ENCODE data around the gene MAP10.

MAP10 gene

DNA sequence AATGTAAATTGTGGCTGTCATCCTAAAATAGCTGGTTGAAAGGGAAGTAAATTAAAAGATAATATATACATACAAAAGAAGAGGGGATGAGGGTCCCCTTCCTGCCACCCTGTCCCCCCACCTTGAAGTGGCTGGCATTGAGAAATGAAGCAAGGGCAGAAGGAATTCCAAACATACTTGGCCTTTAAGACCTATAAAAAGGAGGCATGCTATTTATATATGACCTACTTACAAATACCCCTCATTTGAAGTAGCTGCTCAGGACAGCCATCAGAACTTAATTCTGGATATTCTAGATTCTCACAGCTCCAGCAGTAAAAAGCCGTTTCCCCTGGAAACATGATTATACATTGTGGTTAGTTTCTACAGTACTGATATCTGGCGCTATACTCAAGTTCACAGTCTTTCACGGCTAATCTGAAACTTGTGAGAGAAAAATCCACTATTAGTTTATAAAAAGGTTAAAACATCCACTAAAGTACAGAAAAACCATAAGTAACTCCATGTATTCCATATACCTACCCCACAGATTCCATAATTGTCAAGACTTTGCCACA, 9.6 kb upstream of the MAP10 start:
- no peak for DNase-seq (ENCODE audit: low read depth in 2 of 2)

DNA sequence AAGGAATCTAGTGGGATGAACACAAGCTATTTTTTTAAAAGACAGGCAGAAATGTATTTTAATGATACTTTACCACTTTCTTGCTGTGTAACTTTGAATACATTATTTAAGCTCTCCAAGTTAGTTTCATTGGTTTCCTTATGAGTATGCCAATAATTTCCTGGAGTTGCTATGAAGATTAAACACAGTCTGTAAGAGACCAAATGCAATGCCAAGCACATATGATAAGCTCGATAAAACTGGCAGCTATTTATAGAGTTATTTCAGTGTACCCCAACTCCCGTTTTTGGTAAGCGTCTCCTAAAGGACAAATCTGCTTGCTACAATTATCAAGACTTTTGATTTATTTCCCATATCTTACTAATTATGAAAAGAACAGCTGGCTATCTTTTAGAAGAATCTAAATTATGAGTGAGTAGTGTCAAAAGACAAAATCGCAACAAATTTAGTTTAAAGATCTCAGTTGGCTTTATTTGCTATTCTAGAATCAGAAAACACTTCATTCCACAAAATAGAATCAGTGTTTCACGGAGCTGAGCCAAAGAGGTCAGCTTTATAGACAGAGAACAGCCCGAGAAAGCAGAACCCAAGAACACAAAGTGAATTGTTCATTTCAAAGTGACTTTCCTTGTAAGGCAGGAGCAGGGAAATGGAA, 7.2 kb upstream of the MAP10 start:
- DNase-seq (ENCODE audit: low read depth in 2 of 2) = no peak

DNA sequence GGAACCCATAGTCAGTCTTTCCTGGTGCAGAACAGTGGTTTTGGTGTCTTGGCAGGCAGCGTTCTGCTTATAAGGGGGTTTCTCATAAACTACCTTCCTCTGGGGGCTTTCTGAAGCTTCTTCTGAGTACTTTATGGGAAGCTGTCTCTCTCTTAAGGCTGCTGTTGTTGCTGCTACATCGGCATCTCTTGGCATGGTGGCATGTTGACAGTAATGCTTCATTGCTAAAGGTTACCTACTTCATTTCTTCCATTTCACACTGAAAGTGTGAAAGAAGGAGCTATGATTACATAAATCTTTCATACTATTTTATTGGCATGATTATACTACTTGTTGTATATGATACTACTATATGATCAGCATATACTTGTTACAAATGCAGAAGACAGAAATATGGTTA, 6.3 kb upstream of the MAP10 start:
- DNase-seq (ENCODE audit: low read depth in 2 of 2) = no peak

DNA sequence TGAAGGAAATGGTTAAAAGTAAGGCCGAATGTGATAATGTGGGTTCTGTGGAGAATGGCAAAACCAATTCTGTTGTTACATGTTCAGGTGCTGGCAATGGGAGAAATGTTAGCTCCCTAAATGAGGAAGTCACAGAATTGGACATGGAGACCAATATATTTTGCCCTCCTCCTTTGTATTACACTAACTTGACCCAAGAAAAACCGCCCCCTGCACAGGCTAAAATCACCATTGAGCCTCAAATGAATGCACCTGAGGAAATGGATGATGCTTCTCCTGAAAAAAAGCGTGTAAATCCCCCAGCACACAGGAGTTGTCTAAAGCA, 932 bp downstream of the MAP10 start:
- DNase-seq (ENCODE audit: low read depth in 2 of 2) = no peak

DNA sequence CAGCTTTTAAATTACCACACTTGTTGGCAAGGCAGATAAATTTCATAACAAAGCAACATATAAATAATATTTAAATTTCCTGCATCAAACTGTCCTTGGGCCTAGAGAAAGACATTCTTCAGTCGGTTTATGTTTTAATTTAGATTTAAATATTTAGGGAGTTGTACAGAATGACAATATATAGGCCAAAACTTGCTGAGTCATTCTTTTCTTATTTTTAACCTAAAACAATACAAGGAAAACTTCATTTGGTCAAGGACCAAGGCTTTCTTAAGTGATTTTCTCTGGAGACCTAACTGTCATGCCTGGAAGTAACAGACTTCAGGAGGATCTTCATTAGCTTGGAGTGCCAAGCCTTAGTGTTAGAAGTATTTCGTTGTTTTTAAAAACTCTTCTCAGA, 5.6 kb downstream of the MAP10 start:
- DNase-seq (ENCODE audit: low read depth in 2 of 2) = no peak

DNA sequence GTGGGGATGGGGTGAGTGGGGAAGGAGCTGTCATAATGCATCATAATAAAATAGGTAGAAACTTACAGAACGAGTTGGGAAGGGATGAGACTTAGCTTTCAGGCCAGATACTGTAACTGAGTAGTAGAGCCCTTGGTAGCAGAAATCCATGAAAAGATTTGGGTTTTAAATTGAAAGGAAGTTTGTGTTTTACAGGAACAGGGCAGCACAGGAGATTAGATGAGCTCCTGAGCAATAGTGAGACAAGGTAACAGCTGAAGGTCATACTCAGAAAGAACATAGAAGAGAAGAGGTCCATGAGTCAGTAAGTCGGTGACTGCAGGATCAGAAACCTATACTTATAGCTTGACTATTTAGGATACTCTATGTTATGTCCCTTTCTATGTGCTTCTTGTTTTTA, 7.3 kb downstream of the MAP10 start:
- DNase-seq (ENCODE audit: low read depth in 2 of 2) = no peak

DNA sequence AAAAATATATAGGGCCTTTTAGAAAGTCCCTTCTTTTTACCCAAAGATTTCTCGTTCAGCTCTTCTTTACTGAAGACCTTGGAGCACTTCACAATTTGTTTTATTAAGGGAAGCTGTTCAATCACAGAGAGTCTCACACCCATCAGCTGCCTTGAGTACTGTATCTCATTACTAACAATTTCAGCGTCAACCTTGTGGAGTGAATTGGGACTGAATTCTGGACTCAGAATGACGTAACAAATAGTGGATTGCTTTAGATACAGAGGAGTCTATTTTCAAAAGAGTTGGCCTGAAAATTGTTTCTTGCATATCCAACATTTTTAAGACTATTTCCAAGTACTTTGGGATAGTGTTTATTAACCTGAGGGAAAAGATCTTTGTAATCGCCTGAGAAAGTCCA, 7.9 kb downstream of the MAP10 start:
- DNase-seq (ENCODE audit: low read depth in 2 of 2) = no peak

DNA sequence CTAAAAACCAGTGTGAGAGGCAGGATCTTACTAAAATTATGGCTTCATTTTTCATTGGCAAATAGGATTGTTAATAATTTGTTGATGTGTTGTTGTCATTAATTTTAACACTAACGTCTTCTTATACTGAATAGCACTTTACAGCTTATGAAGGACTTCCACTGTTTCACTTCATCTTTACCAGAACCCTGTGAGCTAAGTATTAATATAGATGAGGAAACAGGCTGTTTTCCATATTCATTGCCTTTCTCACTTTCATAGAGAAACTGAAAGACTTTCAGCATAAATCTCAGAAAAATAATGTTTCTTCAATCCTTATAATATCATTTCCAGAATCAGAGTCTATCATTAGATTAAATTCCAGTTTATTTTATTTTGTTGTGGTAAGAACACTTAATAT, 8.5 kb downstream of the MAP10 start:
- DNase-seq (ENCODE audit: low read depth in 2 of 2) = no peak

DNA sequence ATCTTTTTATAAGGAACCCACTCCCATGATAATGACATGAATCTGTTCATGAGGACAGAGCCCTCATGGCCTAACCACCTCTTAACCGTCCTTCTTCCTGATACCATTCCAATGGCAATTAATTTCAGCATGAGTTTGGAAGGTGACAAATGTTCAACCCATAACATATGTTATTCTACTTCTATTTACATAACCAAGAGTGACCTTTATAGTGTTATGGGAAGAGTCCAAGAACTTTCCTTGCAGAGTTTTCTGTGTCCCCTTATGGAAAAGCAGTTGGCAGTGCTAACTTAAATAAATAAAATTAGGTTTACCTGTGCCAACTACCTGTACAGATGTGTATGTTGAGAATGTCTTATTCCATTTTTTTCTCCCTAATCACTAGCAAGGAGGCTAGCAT, 11.1 kb downstream of the MAP10 start:
- no peak for DNase-seq (ENCODE audit: low read depth in 2 of 2)

DNA sequence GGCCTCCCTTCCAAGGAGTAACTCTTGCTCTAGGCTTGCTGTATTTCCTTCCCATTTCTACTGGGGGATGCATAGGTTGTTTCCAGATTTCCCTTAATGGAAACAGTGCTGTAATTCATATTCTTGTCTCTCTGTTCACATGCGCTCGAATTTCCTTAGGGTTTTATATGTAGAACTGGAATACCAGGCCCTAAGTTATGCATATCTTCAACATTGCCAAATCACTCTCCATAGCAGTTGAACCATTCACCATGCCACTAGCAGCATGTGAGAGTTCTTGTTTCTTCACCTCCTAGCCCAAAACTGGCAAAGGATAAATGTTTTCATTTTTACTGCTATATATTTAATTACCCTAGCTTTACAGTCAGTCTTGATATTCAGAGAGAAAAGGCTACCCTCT, 12.8 kb downstream of the MAP10 start:
- no peak for DNase-seq (ENCODE audit: low read depth in 2 of 2)

DNA sequence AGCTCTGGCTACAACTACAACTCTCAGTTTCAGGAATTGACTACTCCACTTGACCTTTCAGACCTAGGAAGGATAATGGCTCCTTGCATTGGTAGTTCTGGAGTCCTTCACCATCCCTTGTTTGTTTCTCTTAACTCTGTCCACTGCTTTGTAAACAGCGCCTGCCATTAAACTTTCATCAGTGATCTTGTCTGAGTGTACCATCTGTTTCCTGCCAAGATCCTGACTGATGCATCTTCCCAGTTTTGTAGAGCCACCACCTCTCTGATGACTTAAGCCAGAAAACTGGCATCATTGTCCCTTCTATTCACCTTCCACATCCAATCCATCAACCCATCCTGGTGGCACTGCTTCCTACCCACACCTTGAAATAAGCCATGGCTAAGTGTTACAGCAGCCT, 15.2 kb downstream of the MAP10 start:
- no peak for DNase-seq (ENCODE audit: low read depth in 2 of 2)

DNA sequence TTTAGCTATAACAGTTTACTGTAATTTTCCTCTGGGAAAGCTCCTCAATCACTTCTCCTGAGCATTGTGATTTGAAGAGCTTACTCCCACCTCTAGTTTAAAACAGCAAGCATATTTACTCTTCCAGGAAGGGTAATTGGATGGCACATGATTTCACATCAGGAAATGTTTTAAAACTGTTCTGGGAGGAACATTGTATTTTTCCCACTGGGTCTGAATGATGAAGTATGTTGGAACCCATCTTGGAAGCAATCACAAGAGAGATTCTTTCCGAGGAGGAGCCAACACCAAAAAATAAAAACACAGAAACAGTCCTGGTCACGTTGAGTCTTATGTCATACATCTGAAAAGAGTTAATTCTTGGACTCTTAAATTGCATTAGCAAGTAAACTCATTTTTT, 17.3 kb downstream of the MAP10 start:
- DNase-seq (ENCODE audit: low read depth in 2 of 2) = no peak

DNA sequence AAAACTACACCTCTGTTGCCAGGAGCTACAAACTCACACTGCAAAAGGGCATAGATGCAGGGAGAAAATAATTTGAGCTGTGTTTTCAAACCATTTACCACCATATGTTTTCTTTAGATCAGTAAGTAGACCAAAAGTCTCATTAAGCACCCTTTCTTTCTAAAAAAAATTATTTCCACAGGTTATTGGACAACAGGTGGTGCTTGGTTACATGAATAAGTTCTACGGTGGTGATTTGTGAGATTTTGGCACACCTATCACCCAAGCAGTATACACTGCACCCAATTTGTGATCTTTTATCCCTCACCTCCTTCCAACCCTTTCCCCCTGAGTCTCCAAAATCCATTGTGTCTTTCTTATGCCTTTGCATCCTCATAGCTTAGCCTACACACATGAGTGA, 21.1 kb downstream of the MAP10 start:
- DNase-seq (ENCODE audit: low read depth in 2 of 2) = no peak

DNA sequence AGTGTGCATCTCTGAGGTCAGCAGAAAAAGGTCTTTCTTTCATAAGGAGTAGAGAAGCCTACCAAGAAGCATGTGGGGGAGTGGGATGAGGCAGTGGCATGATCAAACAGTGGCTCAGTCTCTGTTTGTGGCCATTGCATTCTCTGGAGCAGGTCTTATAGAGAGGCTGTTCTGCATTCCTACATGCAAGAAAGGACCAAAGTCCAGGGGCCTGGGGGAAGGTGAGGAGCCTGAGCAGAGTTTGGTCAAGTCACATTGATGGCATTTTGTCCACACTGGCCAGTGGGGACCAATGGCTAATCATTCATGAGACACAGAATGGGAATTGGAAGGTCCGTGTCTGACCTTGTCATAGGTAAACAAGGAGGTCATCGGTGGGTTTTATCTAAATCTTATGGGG, 25.4 kb downstream of the MAP10 start:
- DNase-seq (ENCODE audit: low read depth in 2 of 2) = no peak

DNA sequence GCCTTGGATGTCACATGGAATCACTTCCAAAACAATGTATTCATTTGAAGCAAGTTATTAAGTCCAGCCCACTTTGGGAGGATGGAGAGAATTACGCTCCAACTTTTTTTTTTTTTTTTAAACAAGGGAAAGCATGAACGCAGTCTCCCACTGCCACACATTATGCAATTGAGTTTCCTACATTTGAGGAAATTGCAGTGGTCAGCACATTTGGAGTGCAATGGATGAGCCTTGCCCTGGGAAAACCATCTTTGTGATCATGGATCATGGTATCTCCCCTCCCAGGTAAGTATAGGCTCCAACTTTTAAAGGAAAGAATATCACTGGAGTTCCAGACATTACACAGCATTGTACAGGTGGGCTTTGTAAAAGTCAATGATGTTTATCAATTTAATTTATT, 26.7 kb downstream of the MAP10 start:
- DNase-seq (ENCODE audit: low read depth in 2 of 2) = no peak

DNA sequence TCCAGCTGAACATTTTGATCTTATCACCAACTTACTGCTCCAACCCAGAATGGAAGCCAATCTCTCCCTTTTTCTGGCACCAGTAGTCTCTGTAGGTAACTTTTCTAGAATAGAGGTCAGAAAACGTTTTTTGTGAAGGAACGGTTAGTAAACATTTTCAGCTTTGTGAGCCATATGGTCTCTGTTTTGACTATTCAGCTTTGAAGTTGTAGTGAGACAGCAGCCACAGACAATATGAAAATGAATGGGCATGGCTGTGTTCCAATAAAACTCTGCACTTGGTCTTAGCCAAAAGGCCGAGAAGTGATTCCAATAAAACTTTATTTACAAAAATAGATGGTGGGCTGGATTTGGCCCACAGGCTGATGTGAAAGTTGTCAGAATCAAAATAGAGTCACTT, 28.9 kb downstream of the MAP10 start:
- no peak for DNase-seq (ENCODE audit: low read depth in 2 of 2)

DNA sequence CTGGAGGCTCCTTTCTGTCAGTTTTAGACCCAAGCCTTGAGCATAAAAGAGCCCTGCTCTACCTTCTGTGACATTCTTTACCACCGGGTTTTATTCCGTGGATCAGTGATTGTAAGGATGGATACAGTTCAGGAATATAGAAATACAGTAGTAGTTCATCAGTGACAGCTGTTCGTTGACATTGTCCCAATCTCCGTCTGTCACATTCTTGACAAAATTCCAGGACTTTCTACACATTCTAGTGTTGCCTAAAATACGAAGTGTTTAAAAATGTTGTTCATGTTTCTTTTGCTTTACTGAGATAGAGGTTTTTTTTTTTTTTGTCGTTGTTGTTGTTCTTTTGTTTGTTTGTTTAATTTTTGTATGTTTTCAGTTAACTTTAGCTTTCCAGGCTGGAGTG, 29.9 kb downstream of the MAP10 start:
- no peak for DNase-seq (ENCODE audit: low read depth in 2 of 2)

DNA sequence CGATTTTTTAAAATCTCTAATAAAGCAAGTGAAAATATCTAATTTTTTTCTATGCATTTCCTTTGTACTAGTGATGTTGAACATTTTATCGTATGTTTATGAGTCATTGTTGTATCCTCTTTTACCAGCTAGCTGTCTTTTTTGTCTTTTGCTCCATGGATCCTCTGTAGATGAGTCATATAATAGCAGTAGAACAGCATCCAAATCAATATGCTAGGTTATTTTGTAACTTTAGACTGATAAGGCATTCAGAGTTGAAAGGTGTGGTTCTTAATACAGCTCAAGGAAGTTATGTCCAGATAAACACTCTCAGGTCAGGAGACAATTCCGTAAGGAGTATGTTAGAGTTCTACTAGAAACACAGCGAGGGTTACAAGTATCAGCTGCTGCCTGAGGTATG, 31.9 kb downstream of the MAP10 start:
- no peak for DNase-seq (ENCODE audit: low read depth in 2 of 2)

DNA sequence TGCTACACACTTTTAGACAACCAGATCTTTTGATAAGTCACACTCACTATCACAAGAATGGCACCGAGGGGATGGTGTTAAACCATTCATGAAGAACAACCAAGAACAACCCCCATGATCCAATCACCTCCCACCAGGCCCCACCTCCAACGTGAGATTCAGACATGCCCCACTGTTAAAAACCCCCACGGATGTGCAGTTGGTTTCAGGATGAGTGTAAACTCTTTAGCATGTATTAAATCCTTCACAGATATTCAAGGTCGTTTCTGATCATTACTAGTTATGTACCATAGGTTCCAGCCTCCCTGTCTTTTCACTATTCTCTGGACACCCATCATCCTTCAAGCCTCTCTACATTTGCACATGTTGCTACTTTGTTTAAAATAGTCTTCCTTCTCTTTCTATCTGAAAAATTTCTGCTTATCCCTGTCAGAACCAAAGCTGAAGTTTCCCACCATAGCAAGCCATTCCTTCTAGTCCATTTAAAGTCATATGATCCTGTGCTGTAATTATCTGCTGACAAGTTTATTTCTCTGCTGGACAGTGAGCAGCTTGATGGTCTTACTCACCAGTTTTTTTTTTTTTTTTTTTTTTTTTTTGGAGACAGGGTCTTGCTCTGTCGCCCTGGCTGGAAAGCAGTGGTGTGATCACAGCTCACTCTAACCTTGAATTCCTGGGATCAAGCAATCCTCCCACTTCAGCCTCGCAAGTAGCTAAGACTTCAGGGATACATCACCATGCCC, 36.8 kb downstream of the MAP10 start:
- DNase-seq (ENCODE audit: low read depth in 2 of 2) = no peak

DNA sequence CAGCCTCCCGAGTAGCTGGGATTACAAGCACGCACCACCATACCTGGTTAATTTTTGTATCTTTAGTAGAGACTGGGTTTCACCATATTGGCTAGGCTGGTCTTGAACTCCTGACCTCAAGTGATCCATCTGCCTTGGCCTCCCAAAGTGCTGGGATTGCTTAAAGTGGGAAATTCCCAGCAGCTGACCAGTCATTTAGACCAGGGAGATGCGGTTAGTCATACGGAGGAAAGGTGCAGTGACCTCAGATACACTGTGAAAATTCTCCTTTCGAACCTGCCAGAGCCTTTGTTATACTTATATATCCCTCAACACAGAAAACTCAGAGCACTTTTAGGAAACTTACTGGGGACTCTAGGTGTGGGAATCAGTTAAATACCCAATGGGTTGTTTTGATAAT, 39.6 kb downstream of the MAP10 start:
- DNase-seq (ENCODE audit: low read depth in 2 of 2) = no peak

DNA sequence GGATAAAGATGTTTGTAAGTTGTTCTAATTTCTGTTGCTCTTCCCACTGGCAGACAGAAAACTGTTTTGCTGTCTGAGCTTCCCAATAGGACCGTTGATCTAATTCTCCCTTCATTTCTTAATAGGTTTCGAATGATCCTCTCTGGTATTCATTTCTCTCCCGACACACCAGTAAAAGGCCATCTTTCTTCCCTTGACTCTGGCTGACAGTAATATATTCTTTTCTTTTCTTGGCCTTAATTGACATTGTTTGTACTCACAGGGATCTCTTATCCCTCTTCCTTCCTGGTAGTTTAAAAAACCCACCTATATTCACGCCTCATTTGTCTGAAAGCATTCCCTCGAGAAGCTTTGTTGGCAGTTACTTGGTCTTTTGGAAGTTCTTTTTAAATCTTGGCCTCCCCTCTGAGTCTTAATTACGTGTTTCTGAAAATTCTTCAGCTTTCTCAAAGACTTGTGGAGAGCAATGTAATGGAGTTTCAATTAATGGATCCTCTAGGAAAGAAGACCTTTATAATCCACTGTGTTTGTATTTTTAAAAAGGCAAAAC, 40.3 kb downstream of the MAP10 start:
- DNase-seq (ENCODE audit: low read depth in 2 of 2) = no peak

DNA sequence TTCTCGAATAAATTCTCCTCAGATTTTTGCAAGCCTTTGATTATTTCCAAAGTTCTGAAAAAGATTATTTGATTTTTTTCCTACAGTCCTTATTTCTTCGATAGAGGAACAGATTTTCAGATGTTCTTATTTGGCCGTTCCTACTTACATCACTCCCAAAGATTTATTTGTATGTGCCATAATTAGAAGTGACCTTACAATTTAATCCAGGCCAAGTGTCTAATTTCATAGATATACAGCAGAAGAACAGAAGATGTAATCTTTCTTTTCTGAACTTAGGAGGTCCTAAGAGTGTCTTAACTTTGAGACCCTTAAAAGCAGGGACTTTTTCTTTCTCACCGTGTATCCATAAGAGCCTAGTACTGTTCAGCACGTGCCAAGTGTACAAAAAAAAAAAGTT, 46.3 kb downstream of the MAP10 start:
- DNase-seq (ENCODE audit: low read depth in 2 of 2) = no peak

DNA sequence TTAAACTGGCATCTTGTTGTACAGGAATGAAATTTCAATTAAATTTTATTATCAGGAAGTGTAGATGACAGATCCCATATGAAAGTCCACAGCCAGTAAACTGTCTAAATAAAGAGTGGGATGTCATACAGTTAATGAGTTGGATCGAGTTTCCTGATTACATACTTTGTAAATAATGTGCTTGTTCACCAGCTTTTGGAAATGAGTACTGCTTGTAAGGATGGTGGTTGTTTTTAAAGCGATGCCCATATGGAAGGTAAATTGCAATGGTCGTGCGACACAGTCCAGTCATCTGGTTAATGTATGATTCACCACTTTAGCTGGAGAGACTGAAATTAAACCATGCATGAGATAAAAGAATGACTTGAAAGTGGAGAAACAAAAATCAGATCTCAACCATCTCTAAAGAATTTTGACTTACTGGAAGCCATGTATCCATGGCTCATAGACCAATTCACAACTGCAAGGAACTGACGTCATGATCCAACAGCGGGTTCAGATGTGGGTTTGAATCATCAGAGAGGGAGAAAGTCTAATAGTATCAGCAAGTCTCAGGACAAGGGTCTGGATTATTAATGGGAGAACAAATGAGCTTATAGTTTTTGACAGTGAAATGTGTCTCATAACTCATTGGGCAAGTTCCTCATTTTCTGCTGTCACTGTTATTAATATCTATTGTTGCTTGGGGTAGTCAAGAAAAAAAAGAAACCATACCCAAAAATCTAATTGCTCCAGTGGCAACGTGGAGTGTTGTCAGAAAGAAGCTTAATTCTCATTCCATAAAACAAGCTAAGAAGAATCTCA, 49.0 kb downstream of the MAP10 start:
- DNase-seq (ENCODE audit: low read depth in 2 of 2) = no peak
